ENCODE results near the gene FMO1. TPM values are rescaled to one million over a fixed set of nuclear protein-coding genes. Genes with fewer than 3 reads are reported as not detected.

FMO1 gene
- total and polyA plus RNA-seq, 2 of the 8 experiments (the other 6 are each of a cell fraction or from before 2014, with no cell fraction given) = 0.11 TPM; not detected in 1

DNA sequence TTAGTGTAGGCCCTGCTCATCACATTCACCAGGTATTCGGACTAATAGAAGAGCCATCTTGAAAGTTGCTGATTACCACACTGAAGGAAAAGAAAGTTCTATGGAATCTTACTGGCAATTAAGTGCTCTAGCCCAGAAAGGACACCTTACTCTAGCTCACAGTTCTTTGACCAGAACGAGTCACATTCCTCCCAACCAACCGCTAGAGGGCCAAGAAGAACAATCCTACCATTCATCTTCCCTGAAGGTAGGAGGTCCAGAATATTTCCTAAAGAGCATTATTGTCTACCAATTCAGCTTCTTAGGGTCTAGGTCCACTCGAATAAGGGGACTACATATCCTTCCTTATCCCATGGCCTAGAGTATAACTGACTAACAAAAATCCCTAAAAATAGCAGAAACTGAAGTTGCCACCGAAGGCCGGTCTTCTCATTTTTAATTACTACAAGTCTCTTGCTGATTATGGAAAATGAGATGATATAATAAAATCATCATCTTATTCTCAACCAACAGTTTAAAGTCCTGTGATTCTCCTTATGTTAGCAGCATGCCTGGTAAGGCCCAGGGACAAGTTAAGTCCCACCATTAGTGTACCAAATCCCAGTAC, 2.7 kb upstream of the FMO1 start (continued):
- TF ChIP-seq TBP (IDR thresholded peaks at IDR 0.05; ENCODE audit: low read depth, low read length) = no peak
- TF ChIP-seq NRF1 (IDR thresholded peaks at IDR 0.05; ENCODE audit: low read depth, low read length) = no peak
- TF ChIP-seq CEBPB (IDR thresholded peaks at IDR 0.05; ENCODE audit: low read depth, low read length) = no peak
- TF ChIP-seq JUN (IDR thresholded peaks at IDR 0.05; ENCODE audit: low read depth, low read length) = no peak
- peak; percentile 55 to 72 for TF ChIP-seq RAD21 (IDR thresholded peaks at IDR 0.05 in 1 of 2, conservative IDR thresholded peaks at IDR 0.05 in 1 of 2; ENCODE audit: low read depth in 2 of 2, low read length in 2 of 2)
- no peak for TF ChIP-seq PHF8 (conservative IDR thresholded peaks at IDR 0.05; ENCODE audit: low read depth, low read length)
- TF ChIP-seq POLR2AphosphoS5 (IDR thresholded peaks at IDR 0.05; ENCODE audit: low read depth, low read length) = no peak
- TF ChIP-seq, protein P1, sequence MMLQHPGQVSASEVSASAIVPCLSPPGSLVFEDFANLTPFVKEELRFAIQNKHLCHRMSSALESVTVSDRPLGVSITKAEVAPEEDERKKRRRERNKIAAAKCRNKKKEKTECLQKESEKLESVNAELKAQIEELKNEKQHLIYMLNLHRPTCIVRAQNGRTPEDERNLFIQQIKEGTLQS (IDR thresholded peaks at IDR 0.05; ENCODE audit: insufficient read depth, low read depth, low read length) = no peak
- TF ChIP-seq, protein P2, sequence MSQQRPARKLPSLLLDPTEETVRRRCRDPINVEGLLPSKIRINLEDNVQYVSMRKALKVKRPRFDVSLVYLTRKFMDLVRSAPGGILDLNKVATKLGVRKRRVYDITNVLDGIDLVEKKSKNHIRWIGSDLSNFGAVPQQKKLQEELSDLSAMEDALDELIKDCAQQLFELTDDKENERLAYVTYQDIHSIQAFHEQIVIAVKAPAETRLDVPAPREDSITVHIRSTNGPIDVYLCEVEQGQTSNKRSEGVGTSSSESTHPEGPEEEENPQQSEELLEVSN (IDR thresholded peaks at IDR 0.05) = no peak
- no peak for TF ChIP-seq CTBP2 (IDR thresholded peaks at IDR 0.05; ENCODE audit: borderline replicate concordance, insufficient read depth, insufficient read length, low read length)

Data from H1 (cell line).